Inflammatory macrophage (primary cell): ENCODE data around the gene MGA.

ENCODE experiments used
- DNase-seq, 2 donors: peaks; one replicate each; pipeline ENCODE4 v3.0.0-alpha.2; 2020 to 2022

The MGA gene

DNA sequence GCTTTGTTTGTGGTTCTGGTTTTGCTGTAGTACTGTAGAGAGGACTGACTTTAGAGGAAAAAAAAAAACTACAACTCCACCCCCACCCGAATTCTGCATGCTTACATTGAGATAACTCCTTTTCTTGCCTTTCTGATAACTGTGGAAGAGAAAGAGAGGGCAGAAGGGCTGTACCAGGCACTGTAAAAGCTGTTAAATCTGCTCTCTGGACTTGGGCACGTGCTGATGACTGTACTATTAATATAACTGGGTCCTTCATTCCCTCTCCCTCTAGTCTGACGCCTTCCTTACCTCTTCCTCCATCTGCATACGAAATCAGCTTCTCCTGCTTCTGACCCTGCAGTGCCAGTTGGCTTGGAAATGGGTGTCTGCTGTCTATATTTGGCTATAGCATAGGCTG is 129.0 kb downstream of the MGA start:
- no peak for DNase-seq

DNA sequence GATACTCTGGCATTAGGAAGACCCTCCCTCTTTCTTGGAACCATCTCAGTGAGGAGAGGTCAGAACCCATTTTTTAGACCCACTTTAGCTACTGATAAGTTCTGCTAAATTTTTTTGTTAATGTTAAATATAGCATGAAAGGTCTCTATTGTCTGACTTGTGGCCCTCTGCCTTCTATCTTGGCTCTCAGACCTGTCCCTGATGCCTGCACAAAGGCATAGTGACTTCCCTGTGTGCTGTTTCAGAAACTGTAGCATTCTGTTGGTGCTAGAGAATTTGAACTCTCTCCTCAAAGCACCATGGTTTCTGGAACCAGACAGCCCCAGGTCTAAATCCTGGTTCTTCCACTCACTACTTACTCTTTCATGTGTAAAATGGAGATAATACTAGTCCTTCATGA is 129.5 kb downstream of the MGA start:
- DNase-seq: no peak

DNA sequence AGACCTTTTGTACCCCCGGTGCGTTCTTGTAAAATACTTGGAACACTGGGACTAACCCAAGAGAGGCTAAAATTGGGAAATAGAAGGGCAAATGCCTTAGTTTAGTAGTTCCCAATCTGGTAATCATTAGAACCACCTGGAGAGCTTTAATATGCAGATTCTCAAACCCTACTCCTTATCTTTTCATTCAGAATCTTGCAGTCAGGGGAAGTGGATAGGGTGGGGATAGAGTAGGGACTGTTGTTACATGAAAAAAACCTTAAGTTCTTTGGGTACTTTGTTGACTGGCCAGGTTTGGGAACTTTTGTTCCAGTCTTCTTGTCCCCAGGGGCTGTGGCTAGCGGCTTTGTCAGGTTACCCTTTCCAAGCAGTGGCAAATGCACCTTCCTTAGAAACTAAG is 130.0 kb downstream of the MGA start:
- no peak for DNase-seq

DNA sequence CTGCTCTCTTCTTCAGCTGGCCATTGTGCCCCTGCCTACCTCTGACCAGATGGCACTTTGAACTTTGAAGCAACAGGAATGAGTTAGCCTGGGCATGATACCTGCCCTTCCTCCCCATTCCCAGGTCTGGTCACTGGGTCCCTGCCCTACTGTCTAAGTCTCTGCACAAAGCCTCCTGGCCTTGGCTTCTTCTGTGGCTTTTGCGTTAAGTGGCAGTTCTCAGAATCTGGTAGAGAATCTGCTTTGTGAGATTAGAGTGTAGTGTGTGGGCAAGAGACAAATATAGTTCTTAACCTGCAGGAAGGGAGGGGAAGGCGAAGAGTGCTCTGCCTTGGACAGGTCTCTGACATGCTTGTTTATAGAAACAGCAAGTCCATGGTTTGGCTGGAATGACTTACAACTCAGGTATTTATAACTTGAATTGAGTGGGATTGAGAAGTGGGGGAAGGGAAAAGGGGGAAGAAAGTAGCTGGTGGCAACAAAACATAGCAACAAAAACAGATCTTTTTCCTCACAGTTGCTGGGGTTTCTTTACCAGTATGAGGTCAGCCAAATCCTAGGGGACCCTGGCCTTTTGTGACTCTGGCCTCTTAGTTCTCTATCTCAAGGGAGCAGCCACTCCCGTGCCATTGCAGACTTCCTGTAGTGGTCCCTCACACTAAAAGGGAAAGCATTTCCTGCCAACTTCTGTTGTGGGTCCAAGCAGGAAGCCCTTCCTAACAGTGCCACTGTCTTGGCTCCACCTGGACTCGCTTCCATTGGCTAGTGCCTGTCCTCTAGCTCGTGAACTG is 130.7 kb downstream of the MGA start:
- peak in 1 of 2 donors; percentile 10 for DNase-seq

DNA sequence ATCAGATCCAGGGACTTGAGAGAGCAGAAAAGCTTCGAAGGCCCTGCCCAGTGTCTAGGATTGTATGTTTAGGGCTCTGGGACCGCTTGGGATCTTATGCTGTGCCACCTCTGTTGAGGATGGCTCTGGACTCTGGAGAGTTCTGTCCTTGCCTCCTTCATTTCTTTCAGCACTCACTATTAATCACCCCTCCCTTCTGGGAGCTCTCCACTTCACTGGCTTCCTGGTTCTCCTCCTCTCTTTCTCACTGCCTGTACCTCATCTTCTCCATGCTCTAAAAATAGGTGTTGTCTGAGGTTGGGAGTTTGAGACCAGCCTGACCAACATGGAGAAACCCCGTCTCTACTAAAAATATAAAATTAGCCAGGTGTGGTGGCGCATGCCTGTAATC is 131.3 kb downstream of the MGA start:
- no peak for DNase-seq

DNA sequence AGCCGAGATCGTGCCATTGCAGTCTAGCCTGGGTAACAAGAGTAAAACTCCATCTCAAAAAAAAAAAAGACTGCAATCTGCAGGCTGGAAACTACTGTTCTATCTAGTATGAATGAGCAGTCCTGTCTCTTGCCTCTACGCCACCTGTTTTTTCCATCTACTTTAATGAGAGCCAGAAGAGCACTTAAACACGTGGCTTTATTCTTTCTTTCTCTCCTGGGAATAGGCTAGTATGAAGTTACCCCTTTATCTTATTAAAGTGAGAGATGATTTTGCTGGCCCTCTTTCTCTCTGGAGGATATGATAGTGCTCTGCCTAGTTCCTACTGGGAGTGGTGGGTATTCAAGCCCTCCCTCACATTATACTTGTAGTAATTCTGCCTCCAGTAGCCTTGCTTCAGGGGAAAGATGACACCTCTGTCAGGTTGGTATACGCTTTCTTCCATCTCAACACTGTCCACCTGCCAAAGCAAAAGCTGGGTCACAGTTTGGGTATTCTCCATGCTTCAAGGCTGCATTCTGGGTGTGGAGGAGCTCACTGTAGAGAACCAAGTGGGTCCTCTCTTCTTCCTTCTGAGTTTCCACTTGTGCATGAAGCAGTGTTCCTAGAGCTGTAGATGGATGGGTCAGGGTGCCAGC is 131.9 kb downstream of the MGA start:
- DNase-seq: no peak

DNA sequence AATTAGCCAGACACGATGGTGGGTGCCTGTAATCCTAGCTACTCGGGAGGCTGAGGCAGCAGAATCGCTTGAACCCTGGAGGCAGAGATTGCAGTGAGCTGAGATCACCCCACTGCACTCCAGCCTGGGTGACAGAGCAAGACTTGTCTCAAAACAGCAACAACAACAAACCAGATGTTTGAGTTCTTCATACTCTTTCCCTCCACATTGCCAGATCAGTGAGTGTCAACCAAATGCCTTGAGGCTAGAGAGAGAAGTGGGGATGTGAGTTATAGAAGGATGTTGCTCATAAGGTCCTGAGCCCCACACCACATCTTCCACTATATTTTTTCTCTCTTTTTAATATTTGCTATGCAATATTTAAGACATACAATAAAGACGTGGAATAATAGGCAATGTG is 133.9 kb downstream of the MGA start:
- DNase-seq: no peak

DNA sequence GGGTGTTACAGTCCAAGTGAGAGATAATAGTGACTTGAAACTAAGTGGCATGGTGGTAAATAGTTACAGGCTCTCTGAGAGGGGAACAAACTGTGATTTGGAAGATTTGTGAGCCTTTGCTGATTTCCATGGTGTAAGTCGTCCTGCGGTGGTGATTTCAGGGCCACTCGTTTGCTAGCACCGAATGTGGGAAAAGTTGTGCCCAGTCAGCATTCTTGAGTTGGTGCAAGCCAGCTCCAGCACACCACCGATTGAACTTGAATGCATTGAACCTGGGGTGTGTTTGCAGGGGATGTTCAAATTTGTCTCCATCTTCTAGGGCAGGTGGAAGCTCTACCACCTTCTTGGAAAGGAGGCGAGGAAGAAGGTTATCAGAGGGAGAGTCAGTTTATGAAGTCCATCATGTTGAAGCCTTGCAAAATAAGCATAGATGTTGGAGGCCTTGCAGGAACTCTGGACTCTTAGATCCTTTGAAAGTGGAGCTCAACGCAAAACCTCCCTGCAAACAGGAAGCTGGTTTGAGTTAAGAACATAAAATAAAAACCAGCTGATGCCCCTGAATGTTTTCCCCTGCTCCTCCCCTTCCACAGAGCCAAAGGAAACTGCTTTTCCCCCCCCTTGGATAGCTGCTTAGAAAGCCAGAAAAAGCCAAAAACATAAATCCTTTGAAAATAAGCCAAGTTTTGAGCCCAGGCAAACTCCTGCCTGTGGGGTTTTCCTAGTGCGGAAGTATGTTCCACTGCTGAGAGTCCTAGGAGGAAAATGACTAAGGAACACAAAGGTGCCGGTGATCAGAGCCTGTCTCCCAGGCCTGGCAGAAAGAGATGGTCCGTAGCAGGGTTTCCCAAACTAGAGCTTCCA is 136.0 kb downstream of the MGA start:
- no peak for DNase-seq

DNA sequence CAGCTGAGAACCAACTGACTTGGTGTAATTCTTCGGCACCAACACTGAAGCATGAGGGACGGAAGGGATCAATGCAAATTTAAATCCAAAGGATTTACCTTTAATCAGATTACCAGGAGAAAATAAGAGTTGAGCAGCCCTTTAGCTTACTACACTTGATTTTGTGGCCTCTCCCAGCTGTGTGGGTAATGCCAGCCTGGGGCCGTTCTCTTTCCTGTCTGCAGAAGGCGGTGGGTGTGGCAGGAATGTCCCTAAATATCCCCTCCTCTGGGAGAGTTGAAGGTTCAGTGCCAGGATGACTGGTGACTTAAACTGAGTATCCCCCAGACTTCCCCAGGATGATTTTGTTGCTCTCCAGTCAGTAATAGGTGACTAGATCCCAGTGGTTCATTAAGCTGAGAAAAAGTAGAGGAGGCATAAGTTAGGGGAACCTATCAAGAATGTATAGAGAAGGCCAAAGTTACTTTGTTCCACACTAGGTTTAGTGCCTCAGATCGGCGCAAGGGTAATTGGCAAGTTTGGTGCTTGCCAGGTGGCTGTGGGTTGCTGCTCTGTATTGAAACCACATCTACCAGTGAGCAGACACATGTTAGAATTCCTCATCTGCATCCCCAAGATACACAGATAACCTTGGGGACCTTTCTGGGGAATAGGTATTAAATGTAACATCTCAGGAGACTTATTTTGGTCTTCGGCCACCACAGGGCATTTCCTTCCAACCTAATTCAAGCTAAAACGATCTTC is 137.2 kb downstream of the MGA start:
- DNase-seq: no peak

DNA sequence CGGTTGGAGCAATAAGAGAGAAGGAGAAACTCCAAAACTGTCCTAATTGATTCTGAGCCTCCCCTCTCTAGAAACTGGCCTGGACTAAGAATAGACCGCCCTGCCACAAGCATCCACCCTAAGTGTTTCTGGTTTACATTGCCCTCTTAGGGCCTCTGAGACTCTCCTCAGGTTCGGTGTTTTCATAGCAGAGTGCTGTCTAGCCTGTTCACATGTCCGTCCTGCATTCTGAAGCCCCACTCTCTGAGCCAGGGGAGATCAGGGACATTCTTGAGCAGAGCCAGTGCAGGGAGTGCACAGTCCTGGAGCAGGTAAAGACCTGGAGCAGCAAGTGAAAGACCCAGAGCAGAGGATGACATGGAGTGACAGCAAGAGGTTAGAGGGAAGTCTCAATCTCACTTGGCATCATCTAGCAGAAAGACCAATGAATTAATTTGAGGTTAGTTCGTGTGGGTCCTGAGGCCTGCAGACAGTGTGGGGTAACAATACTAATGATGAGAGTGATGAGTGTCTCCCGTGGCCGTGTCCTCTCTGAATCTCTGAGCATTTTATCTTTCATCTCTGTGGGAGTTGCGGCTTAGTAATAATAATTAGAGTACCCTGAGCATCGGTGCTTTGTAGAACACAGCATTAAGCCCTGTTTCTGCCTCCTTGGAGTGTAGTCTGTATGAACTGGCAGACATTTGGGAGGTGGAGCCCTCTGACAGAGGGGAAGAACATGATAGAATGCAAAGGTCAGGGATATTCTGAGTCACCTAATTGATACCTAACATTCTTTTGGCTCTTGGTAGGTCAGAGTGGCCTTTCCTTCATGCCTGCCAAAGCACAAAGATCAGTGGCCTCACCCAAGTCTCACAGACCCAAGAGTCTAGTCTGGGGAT is 138.6 kb downstream of the MGA start:
- DNase-seq: no peak

DNA sequence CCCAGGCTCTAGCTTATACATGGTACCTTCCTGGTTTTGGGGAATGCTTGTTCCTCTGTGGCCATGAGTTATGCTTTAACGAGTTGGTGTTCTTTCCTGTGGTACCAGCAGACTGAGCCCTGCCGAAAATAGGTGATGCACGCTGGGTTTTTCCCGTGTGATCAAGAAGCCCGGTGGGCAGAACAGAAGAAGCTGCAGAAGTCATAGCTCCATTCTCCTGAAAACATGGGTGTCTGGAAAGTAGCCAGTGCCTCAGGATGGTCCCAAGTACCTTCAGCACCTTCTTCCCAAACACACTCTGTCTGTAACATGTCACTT is 139.2 kb downstream of the MGA start:
- DNase-seq: no peak

DNA sequence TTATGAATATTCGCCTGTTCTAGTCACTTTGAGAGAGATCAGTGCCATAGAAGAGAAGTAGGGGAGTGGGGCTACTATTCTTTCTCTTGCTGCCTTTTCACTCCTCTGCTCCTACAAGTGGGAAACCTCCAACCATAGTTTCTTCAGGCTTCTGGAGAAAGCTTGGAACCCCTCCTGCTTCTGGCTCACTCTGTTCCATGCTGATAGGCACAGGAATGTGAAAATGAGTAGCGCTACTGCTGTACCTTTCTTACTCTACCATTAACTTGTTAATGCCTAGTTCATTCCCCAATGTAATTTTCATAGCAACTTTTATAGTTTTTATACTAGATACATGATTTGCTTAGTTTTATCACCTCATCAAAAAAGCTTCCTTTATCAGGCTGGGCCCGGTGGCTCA is 141.0 kb downstream of the MGA start:
- DNase-seq: no peak

DNA sequence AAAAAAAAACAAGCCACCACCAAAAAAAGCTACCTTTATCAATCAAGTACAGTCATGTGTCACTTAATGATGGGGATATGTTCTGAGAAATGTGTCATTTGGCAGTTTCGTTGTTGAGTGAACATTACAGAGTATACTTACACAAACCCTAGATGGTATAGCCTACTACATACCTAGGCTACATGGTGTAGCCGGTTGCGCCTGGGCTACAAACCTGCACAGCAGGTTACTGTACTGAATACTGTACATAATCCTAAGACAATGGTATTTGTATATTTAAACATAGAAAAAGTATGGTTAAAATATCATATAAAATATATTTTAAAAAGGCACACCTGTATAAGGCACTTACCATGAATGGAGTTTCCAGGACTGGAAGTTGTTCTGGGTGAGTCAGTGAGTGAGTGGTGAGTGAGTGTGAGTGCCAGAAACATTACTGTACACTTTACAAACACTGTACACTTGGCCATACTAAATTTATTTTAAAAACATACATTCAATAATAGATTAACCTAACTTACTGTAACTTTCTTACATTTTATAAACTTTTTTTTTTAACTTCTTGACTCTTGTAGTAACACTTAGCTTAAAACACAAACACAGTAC is 141.7 kb downstream of the MGA start:
- DNase-seq: no peak

DNA sequence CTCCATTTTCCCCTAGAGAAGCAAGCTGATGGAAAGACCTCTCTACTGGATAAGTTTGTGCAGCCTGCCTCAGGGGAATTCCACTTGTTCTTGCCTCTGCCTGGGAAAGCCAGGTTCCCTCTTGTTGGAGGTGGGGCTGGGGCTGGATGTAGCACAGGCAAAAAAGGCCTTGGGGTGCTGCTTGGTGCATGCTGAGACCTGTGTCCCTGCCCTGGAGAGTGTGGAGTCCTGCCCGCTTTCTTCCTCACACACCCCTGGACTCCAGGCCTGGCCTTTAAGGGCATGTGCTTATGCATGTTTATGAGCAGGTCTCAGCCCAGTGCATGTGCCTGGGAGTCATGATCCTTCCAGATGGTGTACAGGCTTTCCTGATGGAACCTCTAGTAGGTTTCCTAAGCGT is 144.2 kb downstream of the MGA start:
- no peak for DNase-seq

DNA sequence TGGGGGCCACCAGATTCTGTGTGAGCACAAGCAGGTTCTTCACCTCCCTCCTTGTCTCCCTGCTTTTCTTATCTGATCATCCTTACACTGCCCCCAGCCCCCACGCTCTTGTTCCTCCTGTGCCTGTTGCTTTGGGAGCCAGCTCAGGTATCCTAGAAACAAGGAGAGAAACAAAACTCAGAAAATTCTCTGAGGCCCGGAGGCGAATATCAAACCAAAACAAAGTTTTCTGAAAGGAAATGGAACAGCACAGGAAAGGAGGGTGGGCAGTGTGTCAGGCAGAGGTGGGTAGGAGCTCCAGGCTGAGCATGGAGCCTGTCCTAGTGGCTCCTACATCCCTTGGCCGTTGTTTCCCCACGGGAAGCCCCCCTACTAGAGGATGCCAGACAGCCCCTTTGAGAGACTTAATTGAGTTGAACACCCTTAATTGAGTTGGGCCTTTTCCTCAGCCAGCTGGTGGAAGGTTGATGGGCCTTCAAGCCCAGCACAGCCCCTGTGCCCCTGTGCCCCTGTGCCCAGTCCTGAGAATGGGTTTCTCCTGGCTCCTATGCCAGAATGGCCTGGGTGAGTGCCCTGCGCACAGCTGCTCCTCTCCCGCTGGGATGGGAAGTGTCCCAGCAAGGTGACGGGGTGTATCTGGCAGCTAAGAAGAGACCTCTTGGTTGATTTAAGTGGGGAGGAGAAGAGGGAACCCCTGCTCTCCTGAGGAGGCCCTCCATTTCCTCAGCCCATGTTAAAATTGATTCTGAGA is 144.9 kb downstream of the MGA start:
- DNase-seq: no peak

DNA sequence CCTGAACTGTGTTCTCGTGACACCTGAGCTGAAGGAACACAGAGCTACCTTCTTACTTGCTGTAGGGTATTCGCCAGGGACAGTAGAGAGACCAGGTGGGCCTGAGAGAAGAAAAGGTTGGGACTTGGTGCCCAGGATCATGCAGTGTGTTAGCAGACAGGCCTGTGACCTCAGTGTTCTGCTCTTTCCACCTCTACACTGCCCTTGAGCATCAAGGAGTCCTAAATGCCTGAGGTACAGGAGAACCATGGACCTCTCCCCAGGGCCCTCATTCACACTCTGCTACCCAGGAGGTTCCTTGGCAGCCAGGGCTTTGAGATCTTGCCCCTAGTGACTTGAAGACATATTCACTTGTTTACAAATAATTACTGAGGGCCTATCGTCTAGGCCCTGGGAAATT is 145.5 kb downstream of the MGA start:
- no peak for DNase-seq

DNA sequence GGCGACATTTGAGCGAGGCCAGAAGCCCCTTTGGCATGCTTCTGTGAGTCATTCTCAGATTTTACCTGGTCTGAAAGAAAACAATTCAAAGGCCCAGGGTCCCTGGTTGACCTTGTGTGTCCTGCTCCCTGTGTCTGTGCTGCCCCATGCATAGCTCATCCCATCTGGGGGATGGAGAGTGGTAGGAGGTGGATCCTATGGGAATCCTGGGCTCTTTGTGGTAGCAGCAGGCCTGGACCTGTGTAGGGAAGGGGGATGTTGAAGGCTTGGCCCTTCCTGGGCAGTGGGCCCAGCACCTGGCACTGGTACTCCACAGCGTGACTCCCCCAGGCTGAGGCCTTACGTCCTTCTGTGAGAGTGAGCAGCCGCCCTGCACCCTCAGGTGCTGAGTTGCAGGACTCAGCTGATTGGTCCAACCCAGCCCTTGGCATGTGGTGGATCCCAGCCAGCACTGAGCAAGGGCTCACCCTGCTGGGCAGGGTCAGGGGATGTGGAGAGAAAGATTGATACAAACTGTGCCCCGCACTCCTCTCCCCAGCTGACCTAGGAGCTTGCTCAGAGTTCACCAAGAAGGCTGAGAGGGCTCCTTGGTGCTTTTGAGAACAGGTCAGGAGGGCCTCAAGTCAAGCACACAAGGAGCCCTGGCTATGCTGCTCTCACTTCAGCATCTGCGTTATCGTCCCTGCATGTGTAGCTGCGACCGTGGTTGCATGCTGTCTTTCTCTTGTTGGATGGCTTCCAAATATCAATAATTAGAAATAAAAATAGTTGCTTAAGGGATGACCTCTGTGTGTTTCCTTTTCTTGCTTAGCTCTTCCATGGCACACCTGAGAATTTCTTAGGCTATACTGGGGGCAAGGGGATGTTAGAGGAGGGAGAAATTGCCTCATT is 146.3 kb downstream of the MGA start:
- DNase-seq: no peak

DNA sequence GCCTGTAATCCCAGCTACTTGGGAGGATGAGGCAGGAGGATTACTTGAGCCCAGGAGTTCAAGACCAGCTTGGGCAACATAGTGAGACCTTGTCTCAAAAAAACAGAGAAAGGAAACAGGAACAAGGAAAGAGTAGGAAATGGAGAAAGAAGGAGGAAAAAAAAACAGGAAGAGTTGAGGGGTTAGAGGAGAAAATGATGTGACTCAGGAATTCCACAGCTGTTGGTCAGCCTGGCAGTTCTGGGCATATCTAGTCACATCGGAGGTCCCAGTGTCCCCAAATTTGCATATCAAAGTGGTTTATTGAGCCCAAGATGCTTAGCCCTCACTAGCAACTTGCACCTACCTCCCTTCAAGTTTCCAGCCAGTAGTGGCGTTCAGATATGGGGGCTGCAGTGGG is 148.9 kb downstream of the MGA start:
- no peak for DNase-seq

DNA sequence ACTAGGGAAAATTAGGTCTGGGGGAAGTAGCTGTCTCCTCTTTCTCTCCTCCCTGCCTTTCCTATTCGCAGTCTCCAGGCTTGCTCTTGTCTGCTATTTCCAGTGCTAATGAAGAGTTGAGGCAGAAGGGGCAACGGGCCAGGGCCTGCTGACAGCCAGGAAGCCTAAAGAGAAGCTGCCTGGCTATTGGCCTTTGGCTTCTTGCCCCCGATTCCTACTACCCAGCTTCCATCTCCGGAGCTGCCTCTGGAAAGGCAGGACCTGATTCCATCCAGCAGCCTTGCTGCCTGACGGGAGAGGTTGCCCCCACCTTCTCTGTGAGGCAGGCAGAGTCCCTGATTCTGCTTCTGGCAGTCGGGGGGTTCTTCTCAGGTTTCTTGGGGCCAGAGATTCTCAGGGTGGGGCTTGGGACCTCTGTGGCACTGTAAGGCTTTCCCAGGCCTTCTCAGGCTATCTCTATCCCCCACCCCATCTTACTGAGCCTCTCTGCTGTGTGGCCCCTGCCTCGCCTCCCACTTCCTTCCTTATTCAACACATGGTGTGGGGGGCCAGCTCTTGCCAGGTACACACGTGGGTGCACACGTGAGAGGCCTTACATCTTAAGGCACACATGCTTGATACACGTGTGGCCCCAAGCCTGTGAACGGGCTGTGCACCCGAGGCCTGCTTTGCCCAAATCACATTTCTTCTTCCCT is 149.5 kb downstream of the MGA start:
- no peak for DNase-seq
